ENCODE results near the gene BLZF1.
A peak's percentile ranks its signal among the peaks of the same experiment; 100 is the strongest.
"Not testable (repeated sequence)": the region's sequence is repeated elsewhere in the genome, so short reads cannot be mapped to it uniquely, and the experiment has no call there.

The BLZF1 gene, protein sequence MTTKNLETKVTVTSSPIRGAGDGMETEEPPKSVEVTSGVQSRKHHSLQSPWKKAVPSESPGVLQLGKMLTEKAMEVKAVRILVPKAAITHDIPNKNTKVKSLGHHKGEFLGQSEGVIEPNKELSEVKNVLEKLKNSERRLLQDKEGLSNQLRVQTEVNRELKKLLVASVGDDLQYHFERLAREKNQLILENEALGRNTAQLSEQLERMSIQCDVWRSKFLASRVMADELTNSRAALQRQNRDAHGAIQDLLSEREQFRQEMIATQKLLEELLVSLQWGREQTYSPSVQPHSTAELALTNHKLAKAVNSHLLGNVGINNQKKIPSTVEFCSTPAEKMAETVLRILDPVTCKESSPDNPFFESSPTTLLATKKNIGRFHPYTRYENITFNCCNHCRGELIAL

DNA sequence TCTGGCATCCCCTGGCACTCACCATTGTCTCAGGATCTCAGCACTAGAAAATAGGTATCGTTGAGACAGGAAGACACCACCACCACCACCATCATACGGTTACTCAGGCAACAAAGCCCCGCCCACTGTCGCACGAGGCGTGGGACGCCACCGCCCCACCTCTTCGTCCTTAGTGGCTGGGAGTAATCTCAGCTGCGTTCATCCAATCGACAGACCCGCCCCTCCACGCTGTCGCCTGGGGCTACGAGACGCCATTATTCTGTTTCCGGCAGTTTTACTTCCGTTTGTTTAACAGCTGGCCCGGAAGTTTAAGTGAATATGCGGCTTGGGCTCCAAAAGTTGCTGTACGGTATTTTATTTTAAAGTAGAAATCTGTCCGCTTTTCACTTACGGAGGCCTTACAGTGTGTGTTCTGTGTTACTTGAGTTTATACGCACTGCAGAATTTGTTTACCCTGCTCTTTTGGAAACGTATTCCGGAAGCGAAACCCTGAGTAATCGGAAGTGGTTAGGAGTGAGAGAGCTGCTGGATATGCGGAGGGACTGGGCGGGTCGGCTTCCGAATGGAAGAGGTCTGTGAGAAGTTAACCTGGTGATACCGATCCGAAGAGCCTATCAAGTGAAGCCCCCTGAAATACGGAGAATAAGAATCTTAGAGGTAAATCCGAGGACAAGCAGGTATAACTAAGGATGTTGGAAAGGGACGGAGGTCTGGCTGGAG lies at the start of gene BLZF1, which contains the start of gene NME7:
Gene BLZF1 (plus strand): TSS at position 510 of the 720 bp plus-strand sequence. CDS start 1,328 bp downstream, outside the sequence.
Gene NME7 (minus strand): TSS at position 112 of the 720 bp plus-strand sequence. CDS start 87 bp downstream, at position 25.
- no peak within 1 kb of the TSS for H3K4me3 Mint-ChIP-seq

DNA sequence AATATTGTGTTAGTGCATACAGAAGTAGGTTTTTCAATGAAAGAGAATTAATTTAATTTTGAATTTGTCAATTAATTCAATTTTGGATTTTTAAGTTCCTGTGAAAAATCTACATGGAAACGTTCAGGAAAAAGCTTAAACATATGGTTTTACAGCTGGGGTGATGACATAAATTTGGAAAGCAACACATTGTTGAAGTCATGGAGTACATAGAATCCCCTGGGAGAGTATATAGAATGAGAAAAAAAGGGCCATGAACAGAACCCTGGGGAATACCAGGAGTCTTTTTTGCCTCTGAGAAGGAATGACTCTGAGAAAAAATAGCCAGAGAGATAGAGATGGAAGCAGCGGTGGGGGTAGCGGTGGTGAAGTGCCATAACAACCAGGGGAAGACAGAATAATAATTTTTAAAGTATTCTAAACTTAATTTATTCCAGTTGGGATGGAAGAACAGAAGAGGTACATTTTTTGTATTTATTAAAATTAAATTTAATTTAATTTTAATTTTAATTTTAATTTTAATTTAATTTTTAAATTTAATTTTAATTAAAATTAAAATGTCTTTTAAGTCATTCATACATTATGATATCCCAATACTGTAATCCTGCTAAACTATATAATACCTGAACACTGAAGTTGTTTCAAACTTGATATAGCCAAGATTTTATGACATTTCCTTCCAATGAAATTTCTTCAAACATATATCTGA lies 49.3 kb upstream of the BLZF1 start:
- Mint-ChIP-seq H3K4me3 (no peak overlapping the region), H3K27ac (no peak overlapping the region), H3K9me3 (no peaks in the 10 kb centered on the region), H3K4me1 (peaks cover 1% of the 10 kb centered on the region), H3K36me3 (no peaks in the 10 kb centered on the region)
- ATAC-seq = no peak
- DNase-seq (ENCODE audit: low spot score in 2 of 2) = no peak

More for the DNA sequence above, at the start of gene BLZF1, which contains the start of gene NME7:
- Mint-ChIP-seq H3K9me3 (no peaks in the 10 kb centered on the region), H3K4me1 (peaks cover 26% of the 10 kb centered on the region), H3K27ac (no peak within 1 kb of the TSS), H3K36me3 (peaks cover 18% of the 10 kb centered on the region)
- ATAC-seq (peak; percentile 93), DNase-seq (ENCODE audit: low spot score in 2 of 2) (peak; percentile 91 to 98)

DNA sequence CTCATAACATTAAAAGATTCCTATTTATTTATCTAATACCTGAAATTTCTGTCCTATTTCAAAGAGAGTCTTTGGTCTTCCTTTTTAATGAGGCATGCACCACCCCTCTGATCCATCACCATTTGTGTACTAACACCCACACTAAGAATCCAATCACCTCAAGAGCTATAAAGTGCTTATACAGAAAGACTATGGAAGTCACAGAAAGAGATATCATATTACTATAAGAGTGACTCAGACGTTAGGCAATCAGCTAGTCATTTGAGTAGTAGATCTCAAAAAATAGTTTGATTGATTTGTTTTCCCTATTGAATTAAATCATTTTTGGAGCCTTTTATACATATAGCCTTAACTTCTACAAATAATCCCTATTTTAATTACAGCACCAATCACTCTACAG lies 46.5 kb upstream of the BLZF1 start:
- peaks cover under 1% of the 10 kb centered on the region for H3K4me1 Mint-ChIP-seq
- peak; percentile 21 for ATAC-seq
- H3K27ac Mint-ChIP-seq = no peak overlapping the region
- no peak overlapping the region for H3K4me3 Mint-ChIP-seq
- H3K36me3 Mint-ChIP-seq = no peaks in the 10 kb centered on the region
- no peaks in the 10 kb centered on the region for H3K9me3 Mint-ChIP-seq
- no peak for DNase-seq (ENCODE audit: low spot score in 2 of 2)

DNA sequence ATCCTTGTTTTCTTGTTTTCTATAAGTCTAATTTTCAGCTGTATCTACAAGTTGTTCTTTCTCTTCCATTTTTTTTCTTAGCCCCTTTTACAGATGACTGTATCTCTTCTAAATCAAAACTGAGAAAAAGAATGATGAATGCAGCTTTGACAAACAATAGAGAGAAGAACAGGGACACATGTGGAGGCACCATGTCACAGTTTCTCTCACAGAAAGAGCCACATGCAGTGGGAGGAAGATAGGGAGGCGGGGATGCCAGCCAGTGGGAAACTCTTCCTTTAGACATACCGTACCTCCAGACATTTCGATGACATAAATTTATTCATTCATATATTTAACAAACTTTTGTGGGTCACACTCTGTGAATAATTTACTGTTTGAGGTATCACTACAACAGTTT lies 45.9 kb upstream of the BLZF1 start:
- Mint-ChIP-seq H3K36me3 (no peaks in the 10 kb centered on the region), H3K27ac (no peak overlapping the region), H3K4me3 (no peak overlapping the region), H3K9me3 (no peaks in the 10 kb centered on the region), H3K4me1 (peaks cover 7% of the 10 kb centered on the region)
- DNase-seq (ENCODE audit: low spot score in 2 of 2) = no peak
- ATAC-seq = no peak

DNA sequence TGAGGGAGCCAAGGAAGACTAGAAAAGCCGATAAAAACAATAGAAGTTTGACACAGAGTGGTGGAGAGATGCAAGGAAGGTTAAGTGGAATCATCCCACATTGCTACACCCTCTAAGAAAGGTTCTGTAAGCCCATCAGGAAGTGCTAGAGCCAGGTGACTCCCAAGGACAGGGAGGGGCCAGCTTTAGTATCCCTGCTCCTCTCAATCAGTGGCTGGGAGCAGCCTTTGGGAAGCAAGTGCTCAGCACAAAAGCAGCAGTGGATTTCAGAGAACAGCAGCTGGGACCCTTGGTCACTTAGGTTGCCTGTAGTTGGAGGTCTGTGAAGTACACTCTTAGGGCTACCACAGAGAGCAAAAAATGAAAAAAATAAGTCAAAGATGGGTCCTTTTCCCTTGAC lies 42.9 kb upstream of the BLZF1 start:
- DNase-seq (ENCODE audit: low spot score in 2 of 2) (no peak), ATAC-seq (no peak)
- Mint-ChIP-seq H3K9me3 (peaks cover 7% of the 10 kb centered on the region), H3K27ac (no peak overlapping the region), H3K36me3 (no peaks in the 10 kb centered on the region), H3K4me1 (peaks cover 8% of the 10 kb centered on the region), H3K4me3 (no peak overlapping the region)

DNA sequence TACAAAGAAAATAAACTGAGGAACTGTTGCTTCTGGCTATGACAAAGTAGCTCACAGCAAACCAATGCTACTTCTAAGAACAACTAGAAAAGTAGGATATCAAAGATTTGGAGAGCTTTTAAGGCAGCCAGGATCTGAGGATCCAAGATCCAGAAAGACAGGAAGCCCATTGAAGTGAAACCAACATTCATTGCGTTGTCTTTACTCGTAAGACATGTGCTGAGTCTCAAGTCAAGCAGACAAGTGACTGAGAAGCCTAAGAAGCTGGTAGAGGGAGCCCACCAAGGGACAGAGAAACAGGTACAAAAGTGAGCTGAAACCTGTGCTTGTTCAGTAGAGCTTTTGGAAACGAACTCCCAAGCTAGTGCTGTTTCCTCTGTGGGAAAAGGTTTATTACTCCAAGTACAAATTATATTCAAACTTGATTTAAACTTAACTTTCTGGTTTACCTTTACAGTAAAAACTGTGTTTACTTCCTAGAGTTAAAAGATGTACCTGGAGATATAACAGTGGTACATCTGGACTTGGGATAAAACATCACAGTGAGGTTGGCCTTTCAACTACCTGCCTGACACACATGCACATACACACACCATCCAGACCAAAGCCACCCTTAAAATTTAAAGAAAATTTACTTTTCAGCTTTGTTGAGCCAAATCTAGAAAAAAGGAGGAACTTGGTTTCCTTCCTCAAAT lies 41.6 kb upstream of the BLZF1 start:
- no peak for ATAC-seq
- no peaks in the 10 kb centered on the region for H3K36me3 Mint-ChIP-seq
- H3K27ac Mint-ChIP-seq = no peak overlapping the region
- DNase-seq (ENCODE audit: low spot score in 2 of 2) = no peak
- H3K9me3 Mint-ChIP-seq = peaks cover 7% of the 10 kb centered on the region
- no peak overlapping the region for H3K4me3 Mint-ChIP-seq
- H3K4me1 Mint-ChIP-seq = peaks cover 8% of the 10 kb centered on the region

DNA sequence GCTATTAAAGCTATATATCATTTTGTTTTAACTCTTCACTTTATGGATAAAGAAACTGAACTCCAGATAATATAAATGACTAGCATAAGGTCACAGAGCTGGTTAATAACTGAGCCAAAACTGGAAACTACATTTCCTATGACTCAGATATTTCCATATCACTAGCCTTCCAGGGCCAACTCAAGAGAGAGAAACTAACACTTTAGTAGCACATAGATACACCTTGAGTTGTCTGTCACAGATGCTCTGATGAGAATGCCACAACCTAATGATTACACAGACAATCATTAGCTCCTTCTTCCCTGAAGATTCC lies 41.1 kb upstream of the BLZF1 start:
- peak; percentile 99 for ATAC-seq
- no peaks in the 10 kb centered on the region for H3K36me3 Mint-ChIP-seq
- peaks cover 8% of the 10 kb centered on the region for H3K4me1 Mint-ChIP-seq
- no peak for DNase-seq (ENCODE audit: low spot score in 2 of 2)
- no peak overlapping the region for H3K27ac Mint-ChIP-seq
- peaks cover 7% of the 10 kb centered on the region for H3K9me3 Mint-ChIP-seq
- no peak overlapping the region for H3K4me3 Mint-ChIP-seq

DNA sequence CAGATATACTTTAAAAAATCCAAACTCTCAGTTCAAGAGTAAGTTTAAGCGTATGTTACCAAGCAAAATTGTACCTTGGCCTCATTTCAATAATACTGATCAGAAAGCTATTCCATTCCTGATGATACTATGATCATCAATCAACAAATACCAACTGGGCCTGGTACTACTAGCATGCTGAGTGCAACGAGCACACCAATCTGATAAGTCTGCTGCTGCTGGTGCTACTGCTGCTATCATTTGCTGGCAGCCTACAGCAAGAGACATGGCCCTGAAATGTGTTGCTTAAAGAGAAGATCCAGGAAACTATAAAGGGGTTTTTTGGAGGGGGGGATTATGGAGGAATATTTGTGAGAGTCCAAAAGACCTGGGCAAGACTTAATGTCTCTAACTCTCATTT lies 40.1 kb upstream of the BLZF1 start:
- ATAC-seq = no peak
- Mint-ChIP-seq H3K4me1 (peaks cover 9% of the 10 kb centered on the region), H3K36me3 (no peaks in the 10 kb centered on the region), H3K4me3 (no peak overlapping the region), H3K27ac (no peak overlapping the region), H3K9me3 (peaks cover 7% of the 10 kb centered on the region)
- DNase-seq (ENCODE audit: low spot score in 2 of 2) = no peak

DNA sequence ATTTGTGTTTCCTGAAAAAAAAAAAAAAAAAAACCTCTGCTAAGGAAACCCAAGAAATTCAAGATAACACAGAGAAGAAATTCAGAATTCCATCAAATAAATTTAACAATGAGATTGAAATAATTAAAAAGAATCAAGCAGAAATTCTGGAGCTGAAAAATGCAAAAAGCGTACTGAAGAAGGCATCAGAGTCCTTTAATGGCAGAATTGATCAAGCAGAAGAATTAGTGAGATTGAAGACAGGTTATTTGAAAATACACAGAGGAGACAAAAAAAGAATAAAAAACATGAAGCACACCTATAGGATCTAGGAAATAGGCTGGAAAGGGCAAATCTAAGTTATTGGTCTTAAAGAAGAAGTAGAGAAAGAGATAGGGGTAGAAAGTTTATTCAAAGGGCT lies 38.6 kb upstream of the BLZF1 start:
- no peak for ATAC-seq
- no peaks in the 10 kb centered on the region for H3K36me3 Mint-ChIP-seq
- no peak for DNase-seq (ENCODE audit: low spot score in 2 of 2)
- H3K27ac Mint-ChIP-seq = no peak overlapping the region
- H3K9me3 Mint-ChIP-seq = peaks cover 7% of the 10 kb centered on the region
- H3K4me3 Mint-ChIP-seq = no peak overlapping the region
- H3K4me1 Mint-ChIP-seq = peaks cover 17% of the 10 kb centered on the region

DNA sequence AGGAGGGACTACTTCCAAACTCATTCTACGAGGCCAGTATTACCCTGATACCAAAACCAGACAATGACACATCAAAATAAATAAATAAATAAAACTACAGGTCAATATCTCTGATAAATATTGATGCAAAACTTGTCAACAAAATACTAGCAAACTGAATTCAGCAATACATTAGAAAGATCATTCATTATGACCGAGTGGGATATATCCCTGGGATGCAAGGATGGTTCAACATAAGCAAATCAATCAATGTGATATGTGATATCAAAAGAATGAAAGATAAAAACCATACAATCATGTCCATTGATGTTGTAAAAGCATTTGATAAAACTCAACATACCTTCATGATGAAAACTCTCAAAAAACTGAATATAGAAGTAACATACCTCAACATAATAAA lies 37.1 kb upstream of the BLZF1 start:
- peaks cover 7% of the 10 kb centered on the region for H3K9me3 Mint-ChIP-seq
- H3K27ac Mint-ChIP-seq = no peak overlapping the region
- H3K4me1 Mint-ChIP-seq = peaks cover 17% of the 10 kb centered on the region
- H3K36me3 Mint-ChIP-seq = no peaks in the 10 kb centered on the region
- ATAC-seq (no peak), DNase-seq (ENCODE audit: low spot score in 2 of 2) (no peak)
- H3K4me3 Mint-ChIP-seq = no peak overlapping the region

DNA sequence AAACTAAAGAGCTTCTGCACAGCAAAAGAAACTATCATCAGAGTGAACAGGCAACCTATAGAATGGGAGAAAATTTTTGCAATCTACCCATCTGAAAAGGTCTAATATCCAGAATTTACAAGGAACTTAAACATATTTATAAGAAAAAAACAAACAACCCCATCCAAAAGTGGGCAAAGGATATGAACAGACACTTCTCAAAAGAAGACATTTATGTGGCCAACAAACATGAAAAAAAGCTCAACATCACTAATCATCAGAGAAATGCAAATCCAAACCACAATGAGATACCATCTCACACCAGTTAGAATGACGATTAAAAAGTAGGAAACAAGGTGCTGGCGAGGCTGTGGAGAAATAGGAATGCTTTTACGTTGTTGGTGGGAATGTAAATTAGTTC lies 33.3 kb upstream of the BLZF1 start:
- not testable (repeated sequence) for ATAC-seq, H3K4me3 Mint-ChIP-seq

DNA sequence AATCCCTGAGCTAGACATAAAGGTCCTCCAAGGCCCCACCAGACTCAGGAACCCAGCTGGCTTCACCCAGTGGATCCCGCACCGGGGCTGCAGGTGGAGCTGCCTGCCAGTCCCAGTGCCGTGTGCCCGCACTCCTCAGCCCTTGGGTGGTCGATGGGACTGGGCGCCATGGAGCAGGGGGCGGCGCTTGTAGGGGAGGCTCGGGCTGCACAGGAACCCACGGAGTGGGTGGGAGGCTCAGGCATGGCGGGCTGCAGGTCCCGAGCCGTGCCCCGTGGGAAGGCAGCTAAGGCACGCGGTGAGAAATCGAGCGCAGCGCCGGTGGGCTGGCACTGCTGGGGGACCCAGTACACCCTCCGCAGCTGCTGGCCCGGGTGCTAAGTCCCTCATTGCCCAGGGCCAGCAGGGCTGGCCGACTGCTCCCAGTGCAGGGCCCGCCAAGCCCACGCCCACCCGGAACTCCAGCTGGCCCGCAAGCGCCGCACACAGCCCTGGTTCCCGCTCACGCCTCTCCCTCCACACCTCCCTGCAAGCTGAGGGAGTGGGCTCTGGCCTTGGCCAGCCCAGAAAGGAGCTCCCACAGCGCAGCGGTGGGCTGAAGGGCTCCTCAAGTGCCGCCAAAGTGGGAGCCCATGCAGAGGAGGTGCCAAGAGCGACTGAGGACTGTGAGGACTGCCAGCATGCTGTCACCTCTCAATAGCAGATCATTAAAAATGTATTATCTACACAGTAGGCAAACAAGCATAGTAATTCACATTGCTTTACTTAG lies 30.9 kb upstream of the BLZF1 start:
- peaks cover 23% of the 10 kb centered on the region for H3K4me1 Mint-ChIP-seq
- H3K4me3 Mint-ChIP-seq; H3K36me3 Mint-ChIP-seq; DNase-seq (ENCODE audit: low spot score in 2 of 2); H3K27ac Mint-ChIP-seq; H3K9me3 Mint-ChIP-seq; ATAC-seq: not testable (repeated sequence)

More for the DNA sequence above, 33.3 kb upstream of the BLZF1 start:
- not testable (repeated sequence) for H3K27ac Mint-ChIP-seq; H3K36me3 Mint-ChIP-seq; DNase-seq (ENCODE audit: low spot score in 2 of 2); H3K9me3 Mint-ChIP-seq
- H3K4me1 Mint-ChIP-seq = peaks cover 18% of the 10 kb centered on the region

DNA sequence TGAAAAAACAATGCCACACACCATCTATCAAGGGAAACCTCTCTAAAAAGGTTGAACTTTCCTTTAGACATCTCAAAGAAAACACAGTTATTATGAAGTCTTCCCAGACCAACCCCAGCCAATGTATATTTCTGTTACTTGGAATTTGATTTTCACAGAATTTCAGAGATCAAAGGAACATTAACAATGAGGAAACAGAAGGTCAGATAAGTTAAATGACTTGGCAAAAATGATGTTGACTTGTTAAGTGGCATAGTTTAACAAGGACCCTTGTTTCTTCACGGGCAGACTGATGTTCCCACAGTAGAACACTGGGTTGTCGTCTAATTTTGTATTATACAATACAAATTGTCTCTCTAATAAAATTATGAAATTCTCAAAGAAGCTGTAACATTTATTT lies 29.4 kb upstream of the BLZF1 start:
- no peak for DNase-seq (ENCODE audit: low spot score in 2 of 2)
- no peaks in the 10 kb centered on the region for H3K9me3 Mint-ChIP-seq
- ATAC-seq = no peak
- peaks cover 19% of the 10 kb centered on the region for H3K4me1 Mint-ChIP-seq
- no peaks in the 10 kb centered on the region for H3K36me3 Mint-ChIP-seq
- H3K27ac Mint-ChIP-seq = no peak overlapping the region
- H3K4me3 Mint-ChIP-seq = no peak overlapping the region

DNA sequence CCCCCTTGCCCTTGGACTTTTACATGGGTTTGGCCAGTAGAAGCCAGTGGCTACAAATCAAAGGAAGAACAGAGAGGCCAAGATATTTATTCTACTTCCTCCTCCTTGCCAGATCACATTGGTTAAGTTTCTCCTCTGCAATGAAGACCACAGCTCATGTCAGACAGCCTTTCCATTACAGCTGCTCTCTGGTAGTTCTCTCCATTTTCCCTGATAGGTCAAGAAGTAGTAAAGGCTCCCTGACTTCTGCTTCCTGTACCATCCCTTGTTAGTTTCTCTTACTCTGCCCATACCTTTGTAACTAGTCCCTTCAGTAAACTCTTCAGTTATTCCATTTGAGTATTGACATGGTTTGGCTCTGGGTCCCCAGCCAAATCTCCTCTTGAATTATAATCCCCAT lies 28.2 kb upstream of the BLZF1 start:
- no peaks in the 10 kb centered on the region for H3K36me3 Mint-ChIP-seq
- no peak overlapping the region for H3K27ac Mint-ChIP-seq
- H3K4me3 Mint-ChIP-seq = no peak overlapping the region
- DNase-seq (ENCODE audit: low spot score in 2 of 2) (no peak), ATAC-seq (no peak)
- peaks cover 14% of the 10 kb centered on the region for H3K4me1 Mint-ChIP-seq
- no peaks in the 10 kb centered on the region for H3K9me3 Mint-ChIP-seq
